CD4-positive, alpha-beta memory T cell (primary cell): ENCODE results near the gene CAMLG. TPM values are rescaled to one million over a fixed set of nuclear protein-coding genes. Genes with fewer than 3 reads are reported as not detected.

ENCODE experiments used
- CTCF ChIA-PET: fragments of 350-600 bp; sonication (Branson Sonifier 250); formaldehyde crosslinking; loops from one replicate; lab custom pipeline; 2021; ENCODE audit warnings: inconsistent platforms; ENCODE audit not compliant: partially characterized antibody; lab: Charles Lee
- POLR2A ChIA-PET: fragments of 350-600 bp; sonication (Branson Sonifier 250); formaldehyde crosslinking; loops from one replicate; lab custom pipeline; 2021; ENCODE audit not compliant: partially characterized antibody; lab: Charles Lee
- DNase-seq, 5 donors: peaks; one replicate each; pipeline versions ENCODE4 v3.0.0 to v3.0.0-alpha.2; 2020 to 2022; ENCODE audit warnings: mixed read lengths in 1 of 5
- H3K27ac ChIP-seq: one replicate; pipeline ENCODE4 v1.7.0; 2013; ENCODE audit warnings: low read depth, low read length
- H3K27me3 ChIP-seq: 2 replicates; pipeline ENCODE4 v1.7.0; 2013; ENCODE audit warnings: mild to moderate bottlenecking, low read length, moderate library complexity; ENCODE audit not compliant: insufficient read depth
- H3K36me3 ChIP-seq: 2 replicates; pipeline ENCODE4 v1.7.0; 2013; ENCODE audit warnings: mild to moderate bottlenecking, low read length, moderate library complexity; ENCODE audit not compliant: insufficient read depth
- H3K4me1 ChIP-seq: 2 replicates; pipeline ENCODE4 v1.7.0; 2013; ENCODE audit warnings: mild to moderate bottlenecking, low read length, moderate library complexity; ENCODE audit not compliant: insufficient read depth
- H3K4me3 ChIP-seq, 2 donors: one replicate each; pipeline ENCODE4 v1.7.0; 2013; ENCODE audit warnings: low read length in 2 of 2, mild to moderate bottlenecking in 1 of 2
- H3K9me3 ChIP-seq, 2 donors: one replicate each; pipeline ENCODE4 v1.7.0; 2013; ENCODE audit warnings: low read length in 2 of 2, control low read depth in 1 of 2; ENCODE audit not compliant: control insufficient read depth in 1 of 2
- H3K27ac Mint-ChIP-seq, 7 donors: one replicate each; pipeline ENCODE4 v1.8.0; 2020 to 2021; ENCODE audit warnings: mixed read lengths in 7 of 7, mild to moderate bottlenecking in 6 of 7, inconsistent platforms in 3 of 7, moderate library complexity in 3 of 7
- H3K27me3 Mint-ChIP-seq, 2 donors: one replicate each; pipeline ENCODE4 v1.8.0; 2020 to 2021; ENCODE audit warnings: mixed read lengths in 2 of 2
- H3K36me3 Mint-ChIP-seq, 2 donors: one replicate each; pipeline ENCODE4 v1.8.0; 2020 to 2021; ENCODE audit warnings: mixed read lengths in 2 of 2, inconsistent platforms in 1 of 2, mild to moderate bottlenecking in 1 of 2
- H3K4me1 Mint-ChIP-seq, 4 donors: one replicate each; pipeline ENCODE4 v1.8.0; 2020 to 2021; ENCODE audit warnings: mixed read lengths in 4 of 4, mild to moderate bottlenecking in 1 of 4
- H3K4me3 Mint-ChIP-seq, 8 donors: one replicate each; pipeline ENCODE4 v1.8.0; 2020 to 2021; ENCODE audit warnings: mixed read lengths in 8 of 8, mild to moderate bottlenecking in 7 of 8, moderate library complexity in 6 of 8, inconsistent platforms in 3 of 8
- H3K9me3 Mint-ChIP-seq, 8 donors: one replicate each; pipeline ENCODE4 v1.8.0; 2020 to 2021; ENCODE audit warnings: mixed read lengths in 8 of 8, mild to moderate bottlenecking in 5 of 8, inconsistent platforms in 3 of 8, moderate library complexity in 1 of 8
- intact Hi-C: fragments of 100-400 bp; cut with micrococcal nuclease; formaldehyde crosslinking; loops from one replicate; pipeline ENCODE4 v1.15.1; 2023
- polyA plus RNA-seq, 2 donors: library from polyadenylated mRNA; unstranded; fragments of 300-500 nt; fragmentation: Illumina TruSeq; gene quantifications; one replicate each; pipeline ENCODE4 v1.2.3, GENCODE V29; 2021
- total RNA-seq, 2 experiments: library from RNA; stranded (reverse); gene quantifications; one replicate each; pipeline ENCODE4 v1.2.3, GENCODE V29; 2021

CAMLG gene
- total and polyA plus RNA-seq, 4 experiments from 2014 or later = 26.7 to 48.2 (median 37.4) TPM

- peaks cover 36 to 61% of the 10 kb centered on the region in 2 donors for H3K36me3 Mint-ChIP-seq
- Histone ChIP-seq H3K27me3 (no peaks in the 10 kb centered on the region), H3K36me3 (peaks cover 56% of the 10 kb centered on the region), H3K4me1 (no peaks in the 10 kb centered on the region), H3K9me3 (no peaks in the 10 kb centered on the region), H3K4me3 (no peak overlapping the region), H3K27ac (no peak overlapping the region)
- H3K27me3 Mint-ChIP-seq = no peaks in the 10 kb centered on the region
- H3K27ac Mint-ChIP-seq = no peak overlapping the region
- CTCF ChIA-PET = interaction anchor here (1.2 kb wide), 1 partner anchor 11 kb away, joined by 4 read pairs; no protein-coding TSS in a partner anchor
- no peak for DNase-seq
- no peaks in the 10 kb centered on the region for H3K9me3 Mint-ChIP-seq
- POLR2A ChIA-PET = no interaction called here
- H3K4me1 Mint-ChIP-seq = peaks cover 0 to 2% (median 0%) of the 10 kb centered on the region in 4 donors
- intact Hi-C loops = no loop called here
- no peak overlapping the region for H3K4me3 Mint-ChIP-seq
These were observed 34.2 kb downstream of the CAMLG start for GRCh38 chr5:134772461-134773125.

DNA sequence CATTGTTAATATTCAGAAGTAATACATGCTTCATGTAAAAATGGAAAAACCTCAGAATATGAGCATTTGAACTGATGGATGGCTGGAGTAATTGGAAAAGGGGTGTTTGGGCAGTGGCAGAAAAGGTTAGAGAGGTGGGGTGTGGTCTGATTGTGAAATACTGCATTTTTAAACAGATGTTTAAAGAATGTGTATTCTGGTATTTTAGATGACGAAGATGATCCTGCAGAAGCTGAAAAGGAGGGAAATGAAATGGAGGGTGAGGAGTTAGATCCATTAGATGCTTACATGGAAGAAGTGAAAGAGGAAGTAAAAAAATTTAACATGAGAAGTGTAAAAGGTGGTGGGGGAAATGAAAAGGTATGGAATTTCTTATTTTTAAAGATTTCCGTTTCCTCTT lies 39.0 kb downstream of the CAMLG start:
- CTCF ChIA-PET = interaction anchor here (0.7 kb wide), 1 partner anchor 69 kb away, joined by 3 read pairs; no protein-coding TSS in a partner anchor
- peaks cover 37 to 61% of the 10 kb centered on the region in 2 donors for H3K36me3 Mint-ChIP-seq
- POLR2A ChIA-PET = no interaction called here
- peaks cover 0 to 2% (median 0%) of the 10 kb centered on the region in 4 donors for H3K4me1 Mint-ChIP-seq
- intact Hi-C loops = no loop called here
- H3K27me3 Mint-ChIP-seq = no peaks in the 10 kb centered on the region
- DNase-seq = no peak
- H3K4me3 Mint-ChIP-seq = no peak overlapping the region
- H3K9me3 Mint-ChIP-seq = no peaks in the 10 kb centered on the region
- no peak overlapping the region for H3K4me3 ChIP-seq
- H3K4me1 ChIP-seq = no peaks in the 10 kb centered on the region
- no peaks in the 10 kb centered on the region for H3K27me3 ChIP-seq
- peak overlapping the region in 3 of 7 donors; percentile 2 to 67 (median 44) for H3K27ac Mint-ChIP-seq
- no peaks in the 10 kb centered on the region for H3K9me3 ChIP-seq
- peaks cover 52% of the 10 kb centered on the region for H3K36me3 ChIP-seq
- no peak overlapping the region for H3K27ac ChIP-seq

GRCh38 chr5:134784241-134784920 lies 46.0 kb downstream of the CAMLG start:
- no peak overlapping the region for H3K4me3 ChIP-seq
- peak in 4 of 5 donors; percentile 4 to 22 (median 14) for DNase-seq
- H3K9me3 Mint-ChIP-seq = no peaks in the 10 kb centered on the region
- POLR2A ChIA-PET = interaction anchor here (1.0 kb wide), 1 partner anchor 120 kb away, joined by 5 read pairs; the partner anchor contains the start of gene PCBD2
- H3K36me3 ChIP-seq = peaks cover 63% of the 10 kb centered on the region
- H3K4me1 Mint-ChIP-seq = no peaks in the 10 kb centered on the region
- H3K4me1 ChIP-seq = no peaks in the 10 kb centered on the region
- H3K4me3 Mint-ChIP-seq = no peak overlapping the region
- peaks cover 41 to 72% of the 10 kb centered on the region in 2 donors for H3K36me3 Mint-ChIP-seq
- intact Hi-C loops = loop anchor here (1.0 kb wide), 1 partner anchor 121 kb away; the partner anchor contains the start of gene PCBD2
- CTCF ChIA-PET = interaction anchor here (0.8 to 1.2 kb wide), 2 partner anchors 119 to 121 kb away, joined by 5 read pairs; partner anchors contain the start of gene PCBD2
- H3K27ac Mint-ChIP-seq = peak overlapping the region in 3 of 7 donors; percentile 24 to 64 (median 59)
- H3K27ac ChIP-seq = no peak overlapping the region
- H3K27me3 ChIP-seq = no peaks in the 10 kb centered on the region
- H3K9me3 ChIP-seq = no peaks in the 10 kb centered on the region
- no peaks in the 10 kb centered on the region for H3K27me3 Mint-ChIP-seq

GRCh38 chr5:134784946-134785620 lies 46.7 kb downstream of the CAMLG start:
- no peak overlapping the region for H3K27ac ChIP-seq
- Mint-ChIP-seq H3K4me3 (no peak overlapping the region), H3K4me1 (no peaks in the 10 kb centered on the region), H3K27ac (peak overlapping the region in 1 of 7 donors; percentile 2), H3K27me3 (no peaks in the 10 kb centered on the region), H3K36me3 (peaks cover 44 to 75% of the 10 kb centered on the region in 2 donors), H3K9me3 (no peaks in the 10 kb centered on the region)
- no peak for DNase-seq
- intact Hi-C loops = loop anchor here (1.0 kb wide), 1 partner anchor 120 kb away; the partner anchor contains the start of gene PCBD2
- peaks cover 63% of the 10 kb centered on the region for H3K36me3 ChIP-seq
- CTCF ChIA-PET = interaction anchor here (0.8 to 1.2 kb wide), 2 partner anchors 119 to 120 kb away, joined by 5 read pairs; partner anchors contain the start of gene PCBD2
- POLR2A ChIA-PET = interaction anchor here (1.0 kb wide), 1 partner anchor 120 kb away, joined by 5 read pairs; the partner anchor contains the start of gene PCBD2
- H3K4me3 ChIP-seq = no peak overlapping the region
- no peaks in the 10 kb centered on the region for H3K9me3 ChIP-seq
- no peaks in the 10 kb centered on the region for H3K27me3 ChIP-seq
- H3K4me1 ChIP-seq = no peaks in the 10 kb centered on the region

DNA sequence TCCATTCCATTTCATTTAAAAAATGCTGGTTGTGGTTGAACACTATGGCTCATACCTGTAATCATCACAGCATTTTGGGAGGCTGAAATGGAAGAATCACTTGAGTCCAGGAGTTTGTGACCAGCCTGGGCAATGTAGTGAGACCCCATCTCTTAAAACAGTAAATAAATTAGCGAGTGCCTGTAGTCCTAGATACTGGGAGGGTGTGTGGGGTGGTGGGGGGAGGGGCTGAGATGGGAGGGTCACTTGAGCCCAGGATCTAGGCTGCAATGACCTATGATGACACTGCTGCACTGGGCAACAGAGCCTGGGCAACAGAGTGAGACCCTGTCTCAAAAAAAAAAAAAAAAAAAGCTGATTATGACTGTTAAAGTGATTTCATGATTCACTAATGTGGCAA lies 49.3 kb downstream of the CAMLG start:
- intact Hi-C loops = no loop called here
- CTCF ChIA-PET = no interaction called here
- no peak overlapping the region for H3K27ac Mint-ChIP-seq
- H3K4me1 Mint-ChIP-seq = no peaks in the 10 kb centered on the region
- no peak for DNase-seq
- POLR2A ChIA-PET = interaction anchor here (1.6 kb wide), 1 partner anchor 29 kb away, joined by 6 read pairs; the partner anchor contains the start of gene DDX46
- H3K27me3 Mint-ChIP-seq = no peaks in the 10 kb centered on the region
- Histone ChIP-seq H3K4me3 (no peak overlapping the region), H3K27ac (no peak overlapping the region), H3K4me1 (no peaks in the 10 kb centered on the region), H3K27me3 (no peaks in the 10 kb centered on the region), H3K36me3 (peaks cover 76% of the 10 kb centered on the region), H3K9me3 (no peaks in the 10 kb centered on the region)
- H3K9me3 Mint-ChIP-seq = no peaks in the 10 kb centered on the region
- no peak overlapping the region for H3K4me3 Mint-ChIP-seq
- H3K36me3 Mint-ChIP-seq = peaks cover 50 to 83% of the 10 kb centered on the region in 2 donors

GRCh38 chr5:134791580-134791979 lies 53.2 kb downstream of the CAMLG start:
- Mint-ChIP-seq H3K36me3 (peaks cover 54 to 87% of the 10 kb centered on the region in 2 donors), H3K9me3 (no peaks in the 10 kb centered on the region), H3K27me3 (no peaks in the 10 kb centered on the region), H3K4me1 (no peaks in the 10 kb centered on the region), H3K4me3 (no peak overlapping the region), H3K27ac (peak overlapping the region in 1 of 7 donors; percentile 55)
- H3K27me3 ChIP-seq = no peaks in the 10 kb centered on the region
- no peaks in the 10 kb centered on the region for H3K4me1 ChIP-seq
- no peak overlapping the region for H3K27ac ChIP-seq
- peaks cover 80% of the 10 kb centered on the region for H3K36me3 ChIP-seq
- POLR2A ChIA-PET = no interaction called here
- H3K4me3 ChIP-seq = no peak overlapping the region
- H3K9me3 ChIP-seq = no peaks in the 10 kb centered on the region
- no peak for DNase-seq
- CTCF ChIA-PET = interaction anchor here (0.6 kb wide), 1 partner anchor 46 kb away, joined by 3 read pairs; no protein-coding TSS in a partner anchor
- intact Hi-C loops = no loop called here
